Trophoblast cell (in vitro differentiated cells and primary cell): ENCODE results near the gene OPALIN.

Experiments used
- DNase-seq, 2 donors: peaks; one replicate each; pipeline ENCODE4 v3.0.0-alpha.2; 2016
- H2AFZ ChIP-seq: 2 replicates; pipeline ENCODE4 v1.6.1; 2013; ENCODE audit warnings: low read length, moderate library complexity, mild to moderate bottlenecking; ENCODE audit not compliant: insufficient read depth, poor library complexity
- H2AK5ac ChIP-seq: 2 replicates; pipeline ENCODE4 v1.6.1; 2013; ENCODE audit warnings: mild to moderate bottlenecking, low read length
- H2BK120ac ChIP-seq: 2 replicates; pipeline ENCODE4 v1.6.1; 2013; ENCODE audit warnings: low read length, mild to moderate bottlenecking, moderate library complexity; ENCODE audit not compliant: insufficient read depth, poor library complexity
- H2BK12ac ChIP-seq: 2 replicates; pipeline ENCODE4 v1.6.1; 2013; ENCODE audit warnings: mild to moderate bottlenecking, low read length, moderate library complexity
- H2BK5ac ChIP-seq: 2 replicates; pipeline ENCODE4 v1.6.1; 2013; ENCODE audit warnings: low read length, low read depth, moderate library complexity, mild to moderate bottlenecking; ENCODE audit not compliant: poor library complexity
- H3K14ac ChIP-seq: 2 replicates; pipeline ENCODE4 v1.6.1; 2013; ENCODE audit warnings: mild to moderate bottlenecking, low read length
- H3K18ac ChIP-seq: 2 replicates; pipeline ENCODE4 v1.6.1; 2013; ENCODE audit warnings: mild to moderate bottlenecking, low read length
- H3K23ac ChIP-seq: 2 replicates; pipeline ENCODE4 v1.6.1; 2013; ENCODE audit warnings: low read length
- H3K27ac ChIP-seq: 2 replicates; pipeline ENCODE4 v1.5.1; 2013; ENCODE audit warnings: low read depth, mild to moderate bottlenecking, inconsistent platforms, low read length, moderate library complexity
- H3K27me3 ChIP-seq: 2 replicates; pipeline ENCODE4 v1.6.1; 2013; ENCODE audit warnings: inconsistent platforms, mild to moderate bottlenecking, low read length, moderate library complexity; ENCODE audit not compliant: insufficient read depth
- H3K36me3 ChIP-seq, 2 experiments: 1 replicate in 1 of 2; 2 replicates in 1 of 2; pipeline ENCODE4 v1.6.1; 2013; ENCODE audit warnings: low read length in 2 of 2, mild to moderate bottlenecking in 2 of 2, moderate library complexity in 1 of 2; ENCODE audit not compliant: insufficient read depth in 2 of 2, control insufficient read depth in 1 of 2
- H3K4ac ChIP-seq: 2 replicates; pipeline ENCODE4 v1.6.1; 2013; ENCODE audit warnings: low read depth, mild to moderate bottlenecking, low read length, moderate library complexity
- H3K4me1 ChIP-seq, 2 experiments: 1 replicate in 1 of 2; 2 replicates in 1 of 2; pipeline ENCODE4 v1.6.1; 2013; ENCODE audit warnings: low read length in 2 of 2, mild to moderate bottlenecking in 2 of 2, moderate library complexity in 1 of 2; ENCODE audit not compliant: insufficient read depth in 2 of 2, control insufficient read depth in 1 of 2
- H3K4me2 ChIP-seq: 2 replicates; pipeline ENCODE4 v1.6.1; 2013; ENCODE audit warnings: inconsistent platforms, mild to moderate bottlenecking, low read length, moderate library complexity
- H3K4me3 ChIP-seq: 2 replicates; pipeline ENCODE4 v1.5.1; 2013; ENCODE audit warnings: mild to moderate bottlenecking, low read depth, low read length, inconsistent platforms
- H3K79me1 ChIP-seq: one replicate; pipeline ENCODE4 v1.6.1; 2013; ENCODE audit warnings: low read length
- H3K79me2 ChIP-seq: 2 replicates; pipeline ENCODE4 v1.6.1; 2013; ENCODE audit warnings: low read length, mild to moderate bottlenecking; ENCODE audit not compliant: control insufficient read depth, insufficient read depth, poor library complexity
- H3K9ac ChIP-seq: 2 replicates; pipeline ENCODE4 v1.6.1; 2013; ENCODE audit warnings: mild to moderate bottlenecking, low read length
- H3K9me3 ChIP-seq: 2 replicates; pipeline ENCODE4 v1.6.1; 2013; ENCODE audit warnings: low read depth, mild to moderate bottlenecking, control low read depth, inconsistent platforms, low read length; ENCODE audit not compliant: insufficient read depth
- H4K12ac ChIP-seq: 2 replicates; pipeline ENCODE4 v1.6.1; 2013; ENCODE audit warnings: low read depth, mild to moderate bottlenecking, low read length, moderate library complexity
- H4K8ac ChIP-seq: 2 replicates; pipeline ENCODE4 v1.6.1; 2013; ENCODE audit warnings: low read depth, mild to moderate bottlenecking, low read length, moderate library complexity
- H4K91ac ChIP-seq: one replicate; pipeline ENCODE4 v1.6.1; 2013; ENCODE audit warnings: low read depth, mild to moderate bottlenecking, low read length, moderate library complexity
- WGBS: extraction: QIAGEN DNeasy Blood & Tissue Kit; methylation state at CpG from one replicate; pipeline ENCODE4 v1.1.7; 2013; ENCODE audit warnings: missing lambda C conversion rate; ENCODE audit not compliant: insufficient read length, insufficient coverage; ENCODE audit errors: extremely low coverage; 5-methylcytosine and 5-hydroxymethylcytosine counted together

OPALIN gene

DNA sequence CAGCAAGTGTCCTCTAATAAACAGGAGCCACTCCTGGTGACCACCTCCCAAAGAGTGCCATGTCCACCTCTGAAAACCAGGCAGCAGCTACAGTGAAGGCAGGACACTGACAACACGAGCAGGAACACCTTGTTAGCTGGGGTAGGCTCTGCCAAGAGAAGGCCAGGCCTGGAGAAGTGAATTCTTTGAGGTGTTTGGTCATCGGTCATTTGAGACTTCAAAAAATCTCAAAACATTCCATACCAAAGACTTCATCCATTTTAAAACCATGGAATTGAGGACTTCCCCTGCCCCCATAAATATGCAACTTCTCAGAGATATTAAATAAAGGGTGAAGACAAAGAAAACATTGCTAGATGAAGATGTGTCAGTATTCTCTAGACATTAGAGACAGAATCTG is 28.4 kb upstream of the OPALIN start:
- no peak overlapping the region for H3K9ac ChIP-seq
- H2BK120ac ChIP-seq = no peak overlapping the region
- no peaks in the 10 kb centered on the region for H3K36me3 ChIP-seq
- H3K4ac ChIP-seq = no peak overlapping the region
- peak overlapping the region; percentile 3 for H2AFZ ChIP-seq
- no CpG with 5 or more reads among the region's 2 CpGs for WGBS
- no peak overlapping the region for H2BK5ac ChIP-seq
- H4K91ac ChIP-seq = no peak overlapping the region
- no peak overlapping the region for H3K18ac ChIP-seq
- DNase-seq = peak in 1 of 2 donors; percentile 62
- no peak overlapping the region for H2AK5ac ChIP-seq
- no peaks in the 10 kb centered on the region for H3K9me3 ChIP-seq
- no peak overlapping the region for H3K14ac ChIP-seq
- H3K4me3 ChIP-seq = no peak overlapping the region
- H4K8ac ChIP-seq = no peak overlapping the region
- peaks cover 4 to 6% of the 10 kb centered on the region in 2 experiments for H3K4me1 ChIP-seq
- no peak overlapping the region for H4K12ac ChIP-seq
- no peaks in the 10 kb centered on the region for H3K79me1 ChIP-seq
- H3K23ac ChIP-seq = no peak overlapping the region
- no peak overlapping the region for H3K27ac ChIP-seq
- H3K4me2 ChIP-seq = no peak overlapping the region
- no peaks in the 10 kb centered on the region for H3K27me3 ChIP-seq
- H3K79me2 ChIP-seq = no peaks in the 10 kb centered on the region
- no peak overlapping the region for H2BK12ac ChIP-seq

GRCh38 chr10:96384506-96384905 is 25.7 kb upstream of the OPALIN start:
- no peak overlapping the region for H4K8ac ChIP-seq
- H3K9me3 ChIP-seq = no peaks in the 10 kb centered on the region
- no peaks in the 10 kb centered on the region for H3K79me2 ChIP-seq
- no peak overlapping the region for H2AK5ac ChIP-seq
- no peak overlapping the region for H2AFZ ChIP-seq
- H3K4me2 ChIP-seq = no peak overlapping the region
- no peak overlapping the region for H3K14ac ChIP-seq
- no peak overlapping the region for H4K12ac ChIP-seq
- no peaks in the 10 kb centered on the region for H3K36me3 ChIP-seq
- no peak overlapping the region for H2BK5ac ChIP-seq
- H3K79me1 ChIP-seq = no peaks in the 10 kb centered on the region
- H3K9ac ChIP-seq = no peak overlapping the region
- H3K4ac ChIP-seq = no peak overlapping the region
- no peak overlapping the region for H3K18ac ChIP-seq
- H2BK12ac ChIP-seq = no peak overlapping the region
- peaks cover 4 to 6% of the 10 kb centered on the region in 2 experiments for H3K4me1 ChIP-seq
- peak in 1 of 2 donors; percentile 7 for DNase-seq
- no CpG with 5 or more reads among the region's 25 CpGs for WGBS
- H4K91ac ChIP-seq = no peak overlapping the region
- no peak overlapping the region for H3K27ac ChIP-seq
- H3K4me3 ChIP-seq = no peak overlapping the region
- no peaks in the 10 kb centered on the region for H3K27me3 ChIP-seq
- no peak overlapping the region for H2BK120ac ChIP-seq
- H3K23ac ChIP-seq = no peak overlapping the region

GRCh38 chr10:96380821-96381220 is 22.0 kb upstream of the OPALIN start:
- H3K18ac ChIP-seq = no peak overlapping the region
- no peak overlapping the region for H4K8ac ChIP-seq
- H2BK120ac ChIP-seq = no peak overlapping the region
- DNase-seq = peak; percentile 62 to 68
- no peak overlapping the region for H3K4me2 ChIP-seq
- H3K27me3 ChIP-seq = no peaks in the 10 kb centered on the region
- H3K79me2 ChIP-seq = no peaks in the 10 kb centered on the region
- no peak overlapping the region for H3K14ac ChIP-seq
- H3K4me1 ChIP-seq = peaks cover 0 to 4% of the 10 kb centered on the region in 2 experiments
- H4K12ac ChIP-seq = no peak overlapping the region
- no peak overlapping the region for H2AFZ ChIP-seq
- no peak overlapping the region for H3K27ac ChIP-seq
- no peak overlapping the region for H2AK5ac ChIP-seq
- H3K79me1 ChIP-seq = no peaks in the 10 kb centered on the region
- H3K23ac ChIP-seq = no peak overlapping the region
- H3K36me3 ChIP-seq = no peaks in the 10 kb centered on the region
- no CpG with 5 or more reads among the region's 7 CpGs for WGBS
- no peaks in the 10 kb centered on the region for H3K9me3 ChIP-seq
- no peak overlapping the region for H3K4ac ChIP-seq
- H2BK5ac ChIP-seq = no peak overlapping the region
- H2BK12ac ChIP-seq = no peak overlapping the region
- H3K4me3 ChIP-seq = no peak overlapping the region
- no peak overlapping the region for H4K91ac ChIP-seq
- no peak overlapping the region for H3K9ac ChIP-seq

GRCh38 chr10:96379758-96380157 is 21.0 kb upstream of the OPALIN start:
- Histone ChIP-seq H3K79me2 (no peaks in the 10 kb centered on the region), H4K91ac (no peak overlapping the region), H4K8ac (no peak overlapping the region), H3K4ac (no peak overlapping the region), H3K4me3 (no peak overlapping the region), H2BK5ac (no peak overlapping the region), H3K9me3 (no peaks in the 10 kb centered on the region), H2BK12ac (no peak overlapping the region), H3K27ac (no peak overlapping the region), H3K27me3 (no peaks in the 10 kb centered on the region), H4K12ac (no peak overlapping the region), H3K36me3 (no peaks in the 10 kb centered on the region), H3K23ac (no peak overlapping the region), H3K4me1 (peaks cover 3 to 8% of the 10 kb centered on the region in 2 experiments), H3K4me2 (no peak overlapping the region), H3K18ac (no peak overlapping the region), H2AFZ (no peak overlapping the region), H3K79me1 (no peaks in the 10 kb centered on the region), H2BK120ac (no peak overlapping the region), H3K9ac (no peak overlapping the region), H2AK5ac (no peak overlapping the region), H3K14ac (no peak overlapping the region)
- WGBS = no CpG with 5 or more reads among the region's 8 CpGs
- DNase-seq = no peak
